GM19025 (cell line): ENCODE data around the gene GGNBP2.
A peak's percentile ranks its signal among the peaks of the same experiment; 100 is the strongest.
"Not testable (repeated sequence)": the region's sequence is repeated elsewhere in the genome, so short reads cannot be mapped to it uniquely, and the experiment has no call there.

Experiments
- ATAC-seq: cut with Tn5 transposase; IDR thresholded peaks from one replicate; pipeline ENCODE4 v1.9.1; 2021; ENCODE audit warnings: mild to moderate bottlenecking, low read depth, moderate library complexity; ENCODE audit not compliant: unreplicated experiment

GGNBP2 gene

DNA sequence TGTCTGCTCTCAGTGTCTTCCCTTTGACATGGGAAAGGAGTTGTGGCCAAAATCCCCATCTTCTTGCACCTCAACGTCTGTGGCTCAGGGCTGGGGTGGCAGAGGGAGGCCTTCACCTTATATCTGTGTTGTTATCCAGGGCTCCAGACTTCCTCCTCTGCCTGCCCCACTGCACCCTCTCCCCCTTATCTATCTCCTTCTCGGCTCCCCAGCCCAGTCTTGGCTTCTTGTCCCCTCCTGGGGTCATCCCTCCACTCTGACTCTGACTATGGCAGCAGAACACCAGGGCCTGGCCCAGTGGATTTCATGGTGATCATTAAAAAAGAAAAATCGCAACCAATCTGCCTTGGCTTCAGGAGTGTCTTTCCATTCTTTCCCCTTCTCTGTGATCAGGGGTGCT, 55.7 kb downstream of the GGNBP2 start:
- ATAC-seq = no peak

- ATAC-seq = no peak
Observed at GRCh38 chr17:36600936-36601302, 56.2 kb downstream of the GGNBP2 start.

DNA sequence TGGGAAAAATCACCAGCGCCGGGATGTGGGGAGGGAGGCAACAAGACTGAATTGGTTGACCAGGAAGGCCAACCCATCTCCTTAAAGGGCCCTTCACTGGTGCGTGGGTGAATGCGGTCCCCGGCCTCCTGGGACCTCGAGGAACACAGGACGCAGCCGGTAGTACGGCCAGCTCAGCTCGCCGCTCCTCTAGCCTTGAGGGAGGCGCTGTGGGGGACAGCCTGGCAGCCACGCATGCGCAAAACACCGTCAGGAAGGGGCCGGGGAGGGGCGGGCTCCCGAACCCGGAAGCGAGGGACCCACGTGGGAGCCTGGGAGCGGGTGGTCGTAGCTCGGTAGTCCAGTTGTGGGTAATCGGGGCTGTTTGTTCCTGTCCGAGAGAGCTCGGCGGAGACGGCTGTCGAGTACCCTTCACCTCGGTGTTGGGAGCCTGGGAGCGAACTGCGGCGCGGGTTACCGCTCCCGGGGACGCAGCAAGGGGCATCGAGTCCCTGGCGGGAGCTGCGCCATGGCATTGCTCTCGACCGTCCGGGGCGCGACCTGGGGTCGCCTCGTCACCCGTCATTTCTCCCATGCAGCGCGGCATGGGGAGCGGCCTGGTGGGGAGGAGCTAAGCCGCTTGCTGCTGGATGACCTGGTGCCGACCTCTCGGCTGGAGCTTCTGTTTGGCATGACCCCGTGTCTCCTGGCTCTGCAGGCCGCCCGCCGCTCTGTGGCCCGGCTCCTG, 56.7 kb downstream of the GGNBP2 start, which contains the start of gene MRM1:
Gene MRM1 (plus strand): TSS at position 281 of the 727 bp plus-strand sequence. CDS start 228 bp downstream, at position 509.
- peak; percentile 90 for ATAC-seq

DNA sequence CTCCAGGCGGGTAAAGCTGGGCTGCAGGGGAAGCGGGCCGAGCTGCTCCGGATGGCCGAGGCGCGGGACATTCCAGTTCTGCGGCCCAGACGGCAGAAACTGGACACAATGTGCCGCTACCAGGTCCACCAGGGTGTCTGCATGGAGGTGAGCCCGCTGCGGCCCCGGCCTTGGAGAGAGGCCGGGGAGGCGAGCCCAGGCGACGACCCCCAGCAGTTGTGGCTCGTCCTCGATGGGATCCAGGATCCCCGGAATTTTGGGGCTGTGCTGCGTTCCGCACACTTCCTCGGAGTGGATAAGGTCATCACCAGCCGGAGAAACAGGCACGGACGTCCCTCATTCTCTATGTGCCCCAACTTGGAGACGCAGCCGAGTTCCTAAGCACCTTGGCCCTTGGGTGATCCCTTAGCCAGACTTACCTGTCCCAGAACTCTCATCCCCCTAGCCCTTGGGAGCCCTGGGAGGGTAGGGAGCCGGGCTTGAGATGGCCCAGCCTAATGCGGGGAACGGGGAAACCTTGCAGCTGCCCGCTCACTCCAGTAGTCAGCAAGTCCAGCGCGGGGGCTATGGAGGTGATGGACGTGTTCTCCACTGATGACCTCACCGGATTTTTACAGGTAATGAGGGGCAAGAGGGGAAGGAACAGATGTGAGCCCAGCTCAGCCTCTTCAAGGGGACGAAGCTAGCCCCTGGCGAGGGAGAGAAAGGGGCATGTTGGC, 57.5 kb downstream of the GGNBP2 start:
- peak; percentile 7 for ATAC-seq

DNA sequence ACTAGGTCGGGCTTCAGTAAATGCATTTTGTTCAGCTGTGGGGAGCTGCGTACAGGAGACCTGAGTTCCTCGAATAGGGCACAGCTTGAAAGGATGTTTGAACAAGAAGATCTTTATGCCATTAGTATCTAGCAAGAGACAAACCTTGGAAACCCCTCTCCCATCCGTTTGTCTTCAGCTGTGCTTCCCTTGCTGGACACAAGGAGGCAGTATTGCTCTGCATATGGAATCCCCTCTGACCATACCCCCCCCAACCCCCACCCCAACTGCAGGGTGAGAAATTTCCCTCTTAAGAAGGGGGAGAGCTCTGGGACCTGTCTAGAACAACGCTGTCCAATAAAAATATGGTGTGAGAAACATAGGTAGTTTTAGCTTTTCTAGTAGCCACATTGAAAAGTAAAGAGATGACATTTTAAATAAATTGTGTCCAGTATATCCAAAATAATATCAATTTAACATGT, 58.2 kb downstream of the GGNBP2 start:
- ATAC-seq = no peak

DNA sequence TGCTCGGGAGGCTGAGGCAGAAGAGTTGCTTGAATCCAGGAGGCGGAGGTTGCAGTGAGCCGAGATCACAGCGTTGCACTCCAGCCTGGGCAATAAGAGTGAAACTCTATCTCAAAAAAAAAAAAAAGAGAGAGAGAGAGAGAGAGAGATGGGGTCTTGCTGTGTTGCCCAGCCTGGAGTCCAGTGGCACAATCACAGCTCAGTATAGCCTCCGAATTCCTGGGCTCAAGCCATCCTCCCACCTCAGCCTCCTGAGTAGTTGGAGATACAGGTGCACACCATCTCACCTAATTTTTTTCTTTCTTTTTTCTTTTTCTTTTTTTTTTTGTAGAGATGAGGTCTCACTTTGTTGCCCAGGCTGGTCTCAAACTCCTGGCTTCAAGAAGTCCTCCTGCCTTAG, 60.3 kb downstream of the GGNBP2 start:
- not testable (repeated sequence) for ATAC-seq

- ATAC-seq = no peak
Observed at GRCh38 chr17:36608280-36608679, 63.6 kb downstream of the GGNBP2 start.

DNA sequence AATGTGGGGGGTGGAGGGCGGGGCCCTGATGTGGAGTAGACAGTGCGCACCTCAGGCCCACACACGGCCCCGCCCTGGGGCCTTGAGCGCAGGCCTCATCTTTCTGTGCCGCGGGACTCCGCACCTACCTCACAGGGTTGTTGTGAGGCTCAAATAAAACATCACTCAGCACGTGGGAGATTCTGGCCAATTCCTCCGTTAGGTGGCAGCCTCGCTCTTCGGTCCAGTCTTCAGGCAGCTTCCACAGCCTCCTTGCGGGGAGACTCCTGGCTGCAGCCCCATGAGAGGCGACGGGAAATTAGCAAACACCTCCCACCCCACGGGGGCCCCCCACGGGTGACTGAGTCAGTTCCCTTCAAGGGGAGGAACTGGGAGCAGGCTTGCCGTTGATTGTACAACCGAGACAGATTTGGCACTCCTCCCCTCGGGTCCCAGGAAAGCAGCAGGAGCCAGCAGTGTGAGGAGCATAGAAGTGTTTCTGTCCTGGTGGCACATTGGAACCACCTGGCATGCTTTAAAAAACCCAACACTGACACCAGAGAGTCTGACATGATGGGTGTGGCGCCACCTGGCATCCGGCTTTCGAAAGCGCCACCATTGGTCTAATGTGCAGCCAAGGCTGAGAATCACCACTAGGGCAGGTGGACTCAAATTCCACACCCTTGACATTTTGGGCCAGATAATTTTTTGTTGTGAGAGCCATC, 64.2 kb downstream of the GGNBP2 start:
- no peak for ATAC-seq

- ATAC-seq = no peak
Observed at GRCh38 chr17:36609498-36609862, 64.8 kb downstream of the GGNBP2 start.

GRCh38 chr17:36610474-36610873, 65.8 kb downstream of the GGNBP2 start:
- no peak for ATAC-seq

DNA sequence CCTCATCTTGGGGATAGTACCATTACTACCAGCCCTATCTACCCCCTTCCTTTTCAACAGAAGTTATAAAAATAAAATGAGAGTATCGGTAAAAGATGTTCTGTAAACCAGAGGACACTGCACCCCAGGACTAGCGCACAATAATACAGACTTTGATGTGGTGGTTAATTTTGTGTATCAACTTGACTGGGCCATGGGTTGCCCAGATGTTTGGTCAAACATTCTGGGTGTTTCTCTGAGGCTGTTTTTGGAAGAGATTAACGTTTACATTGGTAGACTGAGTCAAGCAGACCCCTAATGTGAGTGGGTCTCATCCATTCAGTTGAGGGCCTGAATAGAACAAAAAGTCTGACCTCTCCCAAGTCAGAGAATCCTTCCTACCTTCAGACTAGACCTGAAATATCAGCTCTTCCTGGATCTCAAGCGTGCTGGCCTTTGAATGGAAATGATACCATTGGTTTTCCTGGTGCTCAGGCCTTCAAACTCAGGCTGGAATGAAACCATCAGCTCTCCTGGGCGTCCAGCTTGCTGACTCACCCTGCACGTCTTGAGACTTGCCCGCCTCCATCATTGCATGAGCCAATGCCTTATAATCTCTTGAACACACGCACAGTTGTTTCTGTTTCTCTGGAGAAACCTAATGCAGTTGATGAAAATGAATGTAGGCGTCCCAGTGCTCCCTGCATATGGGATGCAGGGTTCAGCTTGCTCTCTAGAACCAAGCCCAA, 66.8 kb downstream of the GGNBP2 start:
- ATAC-seq = no peak

- no peak for ATAC-seq
Observed at GRCh38 chr17:36612323-36612722, 67.6 kb downstream of the GGNBP2 start.

- ATAC-seq = no peak
Observed at GRCh38 chr17:36613155-36613554, 68.4 kb downstream of the GGNBP2 start.

GRCh38 chr17:36614081-36614480, 69.4 kb downstream of the GGNBP2 start:
- no peak for ATAC-seq

GRCh38 chr17:36614933-36615332, 70.2 kb downstream of the GGNBP2 start:
- no peak for ATAC-seq

DNA sequence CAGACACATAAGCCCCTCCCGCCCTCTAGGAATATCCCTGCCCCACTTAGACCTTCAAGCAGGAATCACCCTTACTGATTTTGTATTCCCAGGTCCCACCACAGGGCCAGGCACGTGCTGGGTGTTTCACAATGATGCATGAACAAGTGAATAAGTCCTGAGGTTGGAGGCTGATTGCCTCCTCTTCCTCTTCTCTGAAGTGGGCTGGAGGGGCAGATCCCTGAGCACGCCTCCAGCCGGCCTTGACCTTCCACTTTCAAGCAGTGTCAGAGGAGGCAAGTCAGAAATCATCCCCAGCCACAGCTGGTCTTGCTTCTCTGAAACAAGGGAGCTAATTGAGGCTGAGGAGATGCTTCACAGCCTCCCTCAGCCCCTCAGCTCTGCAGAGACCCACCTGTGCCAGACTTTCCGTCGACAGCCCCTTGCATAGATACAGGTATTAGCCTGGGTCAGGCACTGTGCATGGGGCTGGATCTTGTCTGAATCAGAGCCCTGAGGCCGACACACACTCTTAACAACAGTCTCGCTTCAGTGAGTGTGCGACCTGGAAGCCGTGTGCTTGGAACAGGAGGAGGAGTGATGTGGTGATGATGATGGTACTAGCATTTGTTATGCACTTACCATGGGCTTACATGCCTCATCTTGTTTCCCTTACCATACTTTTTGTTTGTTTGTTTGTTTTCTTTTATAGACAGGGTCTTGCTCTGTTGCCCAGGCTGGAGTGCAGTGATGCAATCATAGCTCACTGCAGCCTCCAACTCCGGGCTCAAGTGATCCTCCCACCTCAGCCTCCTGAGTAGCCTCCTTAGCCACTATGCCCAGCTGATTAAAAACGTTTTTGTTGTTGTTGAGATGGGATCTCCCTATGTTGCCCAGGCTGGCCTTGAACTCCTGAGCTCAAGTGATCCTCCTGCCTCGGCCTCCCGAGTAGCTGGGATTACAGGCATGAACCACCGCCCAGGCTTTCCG, 71.6 kb downstream of the GGNBP2 start:
- ATAC-seq = no peak

DNA sequence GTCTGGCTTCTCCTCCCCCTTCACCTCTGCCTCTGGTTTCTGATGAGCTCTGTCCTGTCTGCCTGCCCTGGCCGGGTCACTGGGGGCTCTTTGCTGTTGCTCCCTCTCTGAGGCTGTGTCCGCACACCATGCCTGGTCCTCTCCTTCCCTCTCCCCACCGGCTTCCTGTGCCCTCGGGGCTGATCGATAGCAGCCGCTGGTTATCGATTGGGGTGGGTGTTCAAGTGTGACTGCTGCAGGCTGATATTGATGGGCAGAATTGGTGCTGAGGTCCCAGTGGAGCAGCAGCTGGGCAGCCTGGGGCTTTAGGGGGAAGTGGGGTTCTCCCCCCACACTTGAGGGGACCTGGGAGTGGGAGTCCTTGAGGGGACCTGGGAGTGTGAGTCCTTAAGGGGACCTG, 73.1 kb downstream of the GGNBP2 start:
- no peak for ATAC-seq

GRCh38 chr17:36623281-36623680, 78.6 kb downstream of the GGNBP2 start:
- ATAC-seq = no peak

DNA sequence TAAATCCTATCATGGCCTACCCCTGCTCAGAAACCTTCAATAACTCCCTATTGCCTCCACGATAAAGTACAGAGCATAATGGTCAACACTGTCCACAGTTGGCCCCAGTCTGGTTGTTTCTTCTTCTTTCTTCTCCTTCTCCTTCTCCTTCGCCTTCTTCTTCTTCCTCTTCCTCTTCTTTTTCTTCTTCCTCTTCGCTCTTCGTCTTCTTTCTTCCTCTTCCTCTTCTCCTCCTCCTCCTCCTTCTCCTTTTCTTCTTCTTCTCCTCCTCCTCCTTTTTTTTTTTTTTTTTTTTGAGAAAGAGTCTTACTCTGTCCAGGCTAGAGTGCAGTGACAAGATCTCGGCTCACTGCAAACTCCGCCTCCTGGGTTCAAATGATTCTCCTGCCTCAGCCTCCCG, 80.5 kb downstream of the GGNBP2 start:
- ATAC-seq = no peak

GRCh38 chr17:36627101-36627500, 82.4 kb downstream of the GGNBP2 start:
- ATAC-seq = no peak
